GM12878 (cell line): ENCODE results near the gene CD3G. TPM values are rescaled to one million over a fixed set of nuclear protein-coding genes. Genes with fewer than 3 reads are reported as not detected.

ENCODE experiments used
- ATAC-seq: fragments of 200-7000 bp; cut with Tn5 transposase; 3 replicates; pipeline ENCODE4 v1.9.1; 2020; ENCODE audit warnings: mild to moderate bottlenecking, moderate library complexity
- BruUV-seq: library from RNA; stranded (reverse); fragments of 400-500 nt; replicated peaks from 2 replicates; lab custom pipeline; 2021; lab: Mats Ljungman, UMichigan
- CTCF ChIA-PET: fragments of 300-600 bp; sonication (Branson Sonifier 250); formaldehyde crosslinking; extraction: SDS; loops from one replicate; lab custom pipeline; 2021; ENCODE audit warnings: inconsistent platforms; lab: Yijun Ruan, JAX
- POLR2A ChIA-PET: fragments of 350-600 bp; formaldehyde crosslinking; extraction: SDS; loops from one replicate; lab custom pipeline; 2021; ENCODE audit warnings: inconsistent platforms; lab: Charles Lee
- RAD21 ChIA-PET: fragments of 300-600 bp; sonication (Branson Sonifier 250); formaldehyde crosslinking; loops from one replicate; lab custom pipeline; 2023; ENCODE audit warnings: antibody characterized with exemption; ENCODE audit not compliant: unreplicated experiment; lab: Charles Lee
- SMC1A ChIA-PET: fragments of 300-600 bp; sonication (Branson Sonifier 250); formaldehyde crosslinking; loops from one replicate; lab custom pipeline; 2023; ENCODE audit not compliant: unreplicated experiment, uncharacterized antibody; lab: Charles Lee
- DNase-seq: peaks from one replicate; pipeline ENCODE4 v3.0.0-alpha.2; 2011; ENCODE audit warnings: low read depth, low spot score
- FAIRE-seq: peaks from 3 replicates; lab custom pipeline; 2011; peaks lifted over from hg19 to GRCh38; lab: Jason Lieb, UNC
- H2AFZ ChIP-seq: 2 replicates; pipeline ENCODE4 v1.6.0; 2011; ENCODE audit warnings: low read depth, low read length, control low read depth; ENCODE audit not compliant: control insufficient read depth
- H3K27ac ChIP-seq: 2 replicates; pipeline ENCODE4 v1.5.1; 2011; ENCODE audit warnings: control low read depth; ENCODE audit not compliant: control insufficient read depth, insufficient read depth
- H3K27me3 ChIP-seq, 2 experiments: replicated peaks in 1 of 2; 2 replicates each; pipeline versions ENCODE4 v1.6.0 to v1.6.1; 2011; ENCODE audit warnings: low read length in 1 of 2; ENCODE audit not compliant: control insufficient read depth in 2 of 2, insufficient read depth in 2 of 2
- H3K36me3 ChIP-seq, 2 experiments: 2 replicates each; pipeline ENCODE4 v1.5.1; 2011; ENCODE audit warnings: low read length in 1 of 2; ENCODE audit not compliant: control insufficient read depth in 2 of 2, insufficient read depth in 2 of 2
- H3K4me1 ChIP-seq: 2 replicates; pipeline ENCODE4 v1.6.1; 2011; ENCODE audit warnings: mild to moderate bottlenecking, low read length, moderate library complexity, mixed read lengths; ENCODE audit not compliant: control insufficient read depth, insufficient read depth
- H3K4me2 ChIP-seq: 2 replicates; pipeline ENCODE4 v1.6.0; 2011; ENCODE audit warnings: control low read depth; ENCODE audit not compliant: control insufficient read depth, insufficient read depth
- H3K4me3 ChIP-seq: fragments of 200-600 bp; sonication (generic); 2 replicates; pipeline ENCODE4 v1.5.1; 2016
- H3K79me2 ChIP-seq: 2 replicates; pipeline ENCODE4 v1.6.0; 2011; ENCODE audit warnings: low read length; ENCODE audit not compliant: control insufficient read depth, insufficient read depth
- H3K9ac ChIP-seq: 2 replicates; pipeline ENCODE4 v1.8.0; 2011; ENCODE audit warnings: low read length, control low read depth, mixed read lengths; ENCODE audit not compliant: control insufficient read depth, insufficient read depth
- H3K9me3 ChIP-seq: replicated peaks from 3 replicates; pipeline ENCODE4 v1.5.1; 2011; ENCODE audit warnings: mild to moderate bottlenecking, low read length; ENCODE audit not compliant: control insufficient read depth, insufficient read depth
- H4K20me1 ChIP-seq: 2 replicates; pipeline ENCODE4 v1.6.0; 2011; ENCODE audit not compliant: control insufficient read depth, insufficient read depth
- HDAC2 ChIP-seq: fragments of 200-600 bp; sonication (generic); IDR thresholded peaks from 2 replicates; pipeline ENCODE4 v1.6.1; 2017
- PML ChIP-seq: IDR thresholded peaks from 2 replicates; pipeline ENCODE4 v1.6.1; 2012; ENCODE audit warnings: low read length, inconsistent platforms
- SP1 ChIP-seq: IDR thresholded peaks from one replicate; pipeline ENCODE4 v1.6.1; 2011; ENCODE audit warnings: low read depth, low read length
- YY1 ChIP-seq: IDR thresholded peaks from 2 replicates; pipeline ENCODE4 v1.6.1; 2011; ENCODE audit warnings: low read depth, mild to moderate bottlenecking, low read length
- ZNF274 ChIP-seq: IDR thresholded peaks from one replicate; pipeline ENCODE4 v1.8.0; 2011; ENCODE audit not compliant: insufficient read length, insufficient read depth
- ZZZ3 ChIP-seq: IDR thresholded peaks from 2 replicates; pipeline ENCODE4 v1.6.1; 2011; ENCODE audit warnings: low read depth; ENCODE audit not compliant: control insufficient read depth, insufficient read length
- WGBS: methylation state at CpG from one replicate; pipeline ENCODE4 v1.1.6; 2016; ENCODE audit warnings: low lambda C conversion rate; ENCODE audit not compliant: insufficient replicate concordance, insufficient coverage; ENCODE audit errors: missing lambda C conversion rate; 5-methylcytosine and 5-hydroxymethylcytosine counted together
- in situ Hi-C: fragments of 300-500 bp; cut with MboI; formaldehyde crosslinking; loops from 9 replicates; pipeline ENCODE4 v1.14.3; 2018; ENCODE audit warnings: mixed read lengths
- intact Hi-C: fragments of 100-400 bp; cut with micrococcal nuclease; formaldehyde crosslinking; loops from one replicate; pipeline ENCODE4 v1.14.2; 2022; ENCODE audit not compliant: unreplicated experiment
- polyA plus RNA-seq, 11 experiments: library from polyadenylated mRNA; depleted of rRNA in 4 of 11; unstranded in 6 of 11; stranded (reverse) in 5 of 11; fragments of >200 nt; fragmentation: Nextera tagmentation in 4 of 11; fragmentation: Illumina TruSeq in 1 of 11; extraction: Ambion mirVana in 4 of 11; extraction: Trizol in 1 of 11; gene quantifications; 1 replicate in 1 of 11; 2 replicates in 10 of 11; pipeline versions ENCODE4 v1.2.1 to v1.2.3, GENCODE V29; 2011 to 2016; ENCODE audit warnings: inconsistent platforms in 2 of 11, missing spikeins in 2 of 11, low read depth in 1 of 11
- total RNA-seq, 4 experiments: library from RNA; depleted of rRNA in 3 of 4; stranded (reverse); fragments of >200 nt in 3 of 4; fragmentation: Illumina TruSeq in 1 of 4; extraction: Trizol in 1 of 4; gene quantifications; 2 replicates each; pipeline versions ENCODE4 v1.2.1 to v1.2.3, GENCODE V29; 2013 to 2021
- TF ChIP-seq, protein P1 (sequence below): IDR thresholded peaks from 2 replicates; pipeline ENCODE4 v1.6.1; 2011; ENCODE audit warnings: borderline replicate concordance, low read depth, mild to moderate bottlenecking, moderate library complexity, mixed read lengths, low read length; ENCODE audit not compliant: insufficient read depth; ENCODE audit errors: extremely low read length
- TF ChIP-seq, protein P2 (sequence below): fragments of 450-650 bp; IDR thresholded peaks from 2 replicates; pipeline ENCODE4 v1.6.1; 2016; ENCODE audit warnings: mild to moderate bottlenecking, moderate library complexity, borderline replicate concordance
- TF ChIP-seq, protein P3 (sequence below): fragments of 450-650 bp; IDR thresholded peaks from 2 replicates; pipeline ENCODE4 v1.6.1; 2014; ENCODE audit warnings: mild to moderate bottlenecking

CD3G gene
- total and polyA plus RNA-seq, 10 of the 15 experiments (the other 5 are each of a cell fraction or from before 2014, with no cell fraction given): 0.10 to 0.16 (median 0.13) TPM; not detected in 7

DNA sequence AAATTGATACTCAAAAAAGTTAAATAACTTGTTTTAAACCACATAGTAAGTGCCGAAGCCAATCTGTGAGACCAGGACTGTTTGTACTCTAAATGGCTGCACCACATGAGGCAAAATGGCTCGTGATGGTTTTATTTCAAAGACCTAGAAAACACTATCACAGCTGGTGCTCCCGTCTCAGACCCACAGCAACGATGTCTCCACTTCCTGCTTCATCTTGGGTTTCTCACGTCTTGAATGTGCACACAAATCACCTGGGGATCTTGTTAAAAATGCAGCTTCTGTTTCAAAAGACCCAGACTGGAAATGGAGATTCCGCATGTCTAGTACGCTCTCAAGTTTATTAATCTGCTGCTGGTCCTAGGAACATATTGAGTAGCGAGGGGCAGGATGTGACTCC is 38.4 kb upstream of the CD3G start:
- Histone ChIP-seq H3K9me3 (no peaks in the 10 kb centered on the region; the same call in 2 of the 3 replicates), H3K4me1 (peaks cover 4% of the 10 kb centered on the region; the same call in 1 of the 2 replicates), H3K27ac (no peak overlapping the region), H3K4me2 (no peak overlapping the region), H3K9ac (no peak overlapping the region), H3K27me3 (peaks cover 0 to 2% of the 10 kb centered on the region in 2 experiments; a peak in 1 of 4 replicates), H3K79me2 (no peaks in the 10 kb centered on the region), H3K36me3 (no peaks in the 10 kb centered on the region), H3K4me3 (no peak overlapping the region), H2AFZ (no peak overlapping the region; the same call in 1 of the 2 replicates), H4K20me1 (no peaks in the 10 kb centered on the region)
- ChIA-PET CTCF (interaction anchor here (0.6 to 2.1 kb wide), 4 partner anchors 10 to 135 kb away, joined by 3 to 10 read pairs (median 4); no protein-coding TSS in a partner anchor), POLR2A (interaction anchor here (0.5 to 0.6 kb wide), 2 partner anchors 25 to 58 kb away, joined by 3 read pairs; no protein-coding TSS in a partner anchor), RAD21 (no interaction called here), SMC1A (interaction anchor here (1.1 kb wide), 1 partner anchor 54 kb away, joined by 4 read pairs; the partner anchor contains the start of gene UBE4A)
- ATAC-seq: no peak
- no peak for FAIRE-seq
- TF ChIP-seq, protein P1, sequence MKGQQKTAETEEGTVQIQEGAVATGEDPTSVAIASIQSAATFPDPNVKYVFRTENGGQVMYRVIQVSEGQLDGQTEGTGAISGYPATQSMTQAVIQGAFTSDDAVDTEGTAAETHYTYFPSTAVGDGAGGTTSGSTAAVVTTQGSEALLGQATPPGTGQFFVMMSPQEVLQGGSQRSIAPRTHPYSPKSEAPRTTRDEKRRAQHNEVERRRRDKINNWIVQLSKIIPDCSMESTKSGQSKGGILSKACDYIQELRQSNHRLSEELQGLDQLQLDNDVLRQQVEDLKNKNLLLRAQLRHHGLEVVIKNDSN: no peak
- no peak for TF ChIP-seq ZZZ3
- TF ChIP-seq YY1: peak; percentile 40; the same call in 1 of the 2 replicates
- in situ Hi-C loops: no loop called here
- intact Hi-C loops: no loop called here
- 51% methylated on average over 8 of the region's 8 CpGs for WGBS
- no peak for DNase-seq
- BruUV-seq: no TSS peak

DNA sequence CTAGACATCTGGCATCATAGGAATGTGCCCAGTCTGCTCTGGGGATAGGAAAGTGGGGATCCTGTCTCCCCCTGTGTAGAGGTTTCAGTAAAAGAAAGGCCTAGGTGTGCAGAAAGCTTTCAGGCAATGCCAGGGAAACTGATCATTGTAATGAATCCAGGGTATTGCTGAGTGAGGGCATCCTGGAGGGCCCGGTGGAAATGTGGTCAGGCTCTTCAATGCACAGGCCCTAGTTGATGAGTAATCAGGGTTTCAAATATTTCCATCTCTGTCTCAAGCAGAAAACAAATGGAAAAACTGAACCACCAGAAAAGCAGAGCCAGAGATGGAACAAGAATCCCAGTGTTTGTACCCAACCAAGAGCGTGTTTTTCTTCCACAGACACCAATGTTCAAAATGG is 37.6 kb upstream of the CD3G start:
- 7% methylated on average over 2 of the region's 2 CpGs for WGBS
- ChIA-PET RAD21 (no interaction called here), CTCF (interaction anchor here (0.8 to 1.1 kb wide), 2 partner anchors 11 to 31 kb away, joined by 3 to 5 read pairs; no protein-coding TSS in a partner anchor), POLR2A (no interaction called here), SMC1A (interaction anchor here (0.6 kb wide), 1 partner anchor 22 kb away, joined by 3 read pairs; no protein-coding TSS in a partner anchor)
- Histone ChIP-seq H3K36me3 (no peaks in the 10 kb centered on the region), H4K20me1 (no peaks in the 10 kb centered on the region), H3K9me3 (no peaks in the 10 kb centered on the region; the same call in 2 of the 3 replicates), H3K79me2 (no peaks in the 10 kb centered on the region), H3K4me1 (peaks cover 4% of the 10 kb centered on the region; the same call in 1 of the 2 replicates), H3K4me2 (no peak overlapping the region), H2AFZ (no peak overlapping the region), H3K27me3 (peaks cover 0 to 2% of the 10 kb centered on the region in 2 experiments; a peak in 1 of 4 replicates), H3K4me3 (no peak overlapping the region), H3K27ac (no peak overlapping the region), H3K9ac (no peak overlapping the region)
- ATAC-seq (no peak), FAIRE-seq (no peak), DNase-seq (no peak)
- BruUV-seq: no TSS peak
- intact Hi-C loops (no loop called here), in situ Hi-C loops (no loop called here)
- TF ChIP-seq PML: no peak
- TF ChIP-seq, protein P2, sequence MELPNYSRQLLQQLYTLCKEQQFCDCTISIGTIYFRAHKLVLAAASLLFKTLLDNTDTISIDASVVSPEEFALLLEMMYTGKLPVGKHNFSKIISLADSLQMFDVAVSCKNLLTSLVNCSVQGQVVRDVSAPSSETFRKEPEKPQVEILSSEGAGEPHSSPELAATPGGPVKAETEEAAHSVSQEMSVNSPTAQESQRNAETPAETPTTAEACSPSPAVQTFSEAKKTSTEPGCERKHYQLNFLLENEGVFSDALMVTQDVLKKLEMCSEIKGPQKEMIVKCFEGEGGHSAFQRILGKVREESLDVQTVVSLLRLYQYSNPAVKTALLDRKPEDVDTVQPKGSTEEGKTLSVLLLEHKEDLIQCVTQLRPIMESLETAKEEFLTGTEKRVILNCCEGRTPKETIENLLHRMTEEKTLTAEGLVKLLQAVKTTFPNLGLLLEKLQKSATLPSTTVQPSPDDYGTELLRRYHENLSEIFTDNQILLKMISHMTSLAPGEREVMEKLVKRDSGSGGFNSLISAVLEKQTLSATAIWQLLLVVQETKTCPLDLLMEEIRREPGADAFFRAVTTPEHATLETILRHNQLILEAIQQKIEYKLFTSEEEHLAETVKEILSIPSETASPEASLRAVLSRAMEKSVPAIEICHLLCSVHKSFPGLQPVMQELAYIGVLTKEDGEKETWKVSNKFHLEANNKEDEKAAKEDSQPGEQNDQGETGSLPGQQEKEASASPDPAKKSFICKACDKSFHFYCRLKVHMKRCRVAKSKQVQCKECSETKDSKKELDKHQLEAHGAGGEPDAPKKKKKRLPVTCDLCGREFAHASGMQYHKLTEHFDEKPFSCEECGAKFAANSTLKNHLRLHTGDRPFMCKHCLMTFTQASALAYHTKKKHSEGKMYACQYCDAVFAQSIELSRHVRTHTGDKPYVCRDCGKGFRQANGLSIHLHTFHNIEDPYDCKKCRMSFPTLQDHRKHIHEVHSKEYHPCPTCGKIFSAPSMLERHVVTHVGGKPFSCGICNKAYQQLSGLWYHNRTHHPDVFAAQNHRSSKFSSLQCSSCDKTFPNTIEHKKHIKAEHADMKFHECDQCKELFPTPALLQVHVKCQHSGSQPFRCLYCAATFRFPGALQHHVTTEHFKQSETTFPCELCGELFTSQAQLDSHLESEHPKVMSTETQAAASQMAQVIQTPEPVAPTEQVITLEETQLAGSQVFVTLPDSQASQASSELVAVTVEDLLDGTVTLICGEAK: no peak
- TF ChIP-seq SP1: no peak
- TF ChIP-seq, protein P3, sequence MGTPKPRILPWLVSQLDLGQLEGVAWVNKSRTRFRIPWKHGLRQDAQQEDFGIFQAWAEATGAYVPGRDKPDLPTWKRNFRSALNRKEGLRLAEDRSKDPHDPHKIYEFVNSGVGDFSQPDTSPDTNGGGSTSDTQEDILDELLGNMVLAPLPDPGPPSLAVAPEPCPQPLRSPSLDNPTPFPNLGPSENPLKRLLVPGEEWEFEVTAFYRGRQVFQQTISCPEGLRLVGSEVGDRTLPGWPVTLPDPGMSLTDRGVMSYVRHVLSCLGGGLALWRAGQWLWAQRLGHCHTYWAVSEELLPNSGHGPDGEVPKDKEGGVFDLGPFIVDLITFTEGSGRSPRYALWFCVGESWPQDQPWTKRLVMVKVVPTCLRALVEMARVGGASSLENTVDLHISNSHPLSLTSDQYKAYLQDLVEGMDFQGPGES: no peak
- TF ChIP-seq YY1: no peak
- no peak for TF ChIP-seq HDAC2
- TF ChIP-seq ZNF274: no peak
